Muscle layer of colon (tissue), 2 donors: Measurements from ENCODE around the gene SDHA.
"Not testable (repeated sequence)": the region's sequence is repeated elsewhere in the genome, so short reads cannot be mapped to it uniquely, and the experiment has no call there.

Source experiments
- H3K27ac ChIP-seq: one replicate; pipeline ENCODE4 v1.7.0; 2013; ENCODE audit warnings: low read depth, mild to moderate bottlenecking, low read length, moderate library complexity
- H3K27me3 ChIP-seq, 2 donors: one replicate each; pipeline ENCODE4 v1.7.0; 2013; ENCODE audit warnings: low read length in 2 of 2, mild to moderate bottlenecking in 2 of 2; ENCODE audit not compliant: insufficient read depth in 2 of 2, control insufficient read depth in 1 of 2
- H3K36me3 ChIP-seq: one replicate; pipeline ENCODE4 v1.7.0; 2013; ENCODE audit warnings: mild to moderate bottlenecking, low read length; ENCODE audit not compliant: insufficient read depth
- H3K4me1 ChIP-seq: one replicate; pipeline ENCODE4 v1.7.0; 2013; ENCODE audit warnings: mild to moderate bottlenecking, low read length; ENCODE audit not compliant: insufficient read depth
- H3K4me3 ChIP-seq, 2 donors: one replicate each; pipeline ENCODE4 v1.7.0; 2013; ENCODE audit warnings: low read length in 2 of 2, low read depth in 1 of 2, mild to moderate bottlenecking in 1 of 2, moderate library complexity in 1 of 2
- H3K9ac ChIP-seq: one replicate; pipeline ENCODE4 v1.7.0; 2013; ENCODE audit warnings: low read length
- H3K9me3 ChIP-seq: one replicate; pipeline ENCODE4 v1.7.0; 2013; ENCODE audit warnings: mild to moderate bottlenecking, low read length
- donor health status: abdominal sarcoma.
- donor health status: Adenocarcinoma of cecum.

The SDHA gene

GRCh38 chr5:298737-299125 is 80.6 kb downstream of the SDHA start:
- no peaks in the 10 kb centered on the region for H3K36me3 ChIP-seq
- H3K27me3 ChIP-seq, result no peaks in the 10 kb centered on the region
- no peak overlapping the region for H3K4me3 ChIP-seq
- no peak overlapping the region for H3K27ac ChIP-seq
- H3K9me3 ChIP-seq, result no peaks in the 10 kb centered on the region
- H3K4me1 ChIP-seq, result no peaks in the 10 kb centered on the region
- no peak overlapping the region for H3K9ac ChIP-seq

- not testable (repeated sequence) for H3K4me3 ChIP-seq, H3K4me1 ChIP-seq, H3K27ac ChIP-seq, H3K27me3 ChIP-seq, H3K9me3 ChIP-seq, H3K36me3 ChIP-seq, H3K9ac ChIP-seq
Observed at GRCh38 chr5:299921-300320, 81.8 kb downstream of the SDHA start.

GRCh38 chr5:300691-301435 is 82.7 kb downstream of the SDHA start:
- not testable (repeated sequence) for H3K27ac ChIP-seq, H3K27me3 ChIP-seq, H3K4me1 ChIP-seq, H3K36me3 ChIP-seq, H3K4me3 ChIP-seq, H3K9ac ChIP-seq, H3K9me3 ChIP-seq

GRCh38 chr5:302416-302815 is 84.3 kb downstream of the SDHA start:
- not testable (repeated sequence) for H3K4me1 ChIP-seq, H3K9ac ChIP-seq, H3K27ac ChIP-seq, H3K4me3 ChIP-seq, H3K27me3 ChIP-seq, H3K9me3 ChIP-seq
- peaks cover 13% of the 10 kb centered on the region for H3K36me3 ChIP-seq

GRCh38 chr5:302966-303365 is 84.8 kb downstream of the SDHA start:
- no peak overlapping the region for H3K9ac ChIP-seq
- no peak overlapping the region for H3K4me3 ChIP-seq
- no peak overlapping the region for H3K27ac ChIP-seq
- H3K36me3 ChIP-seq, result peaks cover 13% of the 10 kb centered on the region
- no peaks in the 10 kb centered on the region for H3K9me3 ChIP-seq
- H3K27me3 ChIP-seq, result no peaks in the 10 kb centered on the region
- H3K4me1 ChIP-seq, result no peaks in the 10 kb centered on the region

GRCh38 chr5:303741-304140 is 85.6 kb downstream of the SDHA start:
- not testable (repeated sequence) for H3K4me3 ChIP-seq, H3K27me3 ChIP-seq, H3K27ac ChIP-seq, H3K9ac ChIP-seq, H3K9me3 ChIP-seq, H3K4me1 ChIP-seq
- peaks cover 13% of the 10 kb centered on the region for H3K36me3 ChIP-seq

- no peaks in the 10 kb centered on the region for H3K27me3 ChIP-seq
- peaks cover 13% of the 10 kb centered on the region for H3K36me3 ChIP-seq
- no peaks in the 10 kb centered on the region for H3K4me1 ChIP-seq
- no peak overlapping the region for H3K4me3 ChIP-seq
- no peak overlapping the region for H3K27ac ChIP-seq
- H3K9me3 ChIP-seq, result no peaks in the 10 kb centered on the region
- no peak overlapping the region for H3K9ac ChIP-seq
Observed at GRCh38 chr5:305050-305449, 86.9 kb downstream of the SDHA start.

- Histone ChIP-seq H3K4me3 (no peak overlapping the region), H3K36me3 (peaks cover 13% of the 10 kb centered on the region), H3K27me3 (no peaks in the 10 kb centered on the region), H3K9ac (no peak overlapping the region), H3K9me3 (no peaks in the 10 kb centered on the region), H3K4me1 (no peaks in the 10 kb centered on the region), H3K27ac (no peak overlapping the region)
Observed at GRCh38 chr5:305459-305858, 87.3 kb downstream of the SDHA start.

- no peaks in the 10 kb centered on the region for H3K27me3 ChIP-seq
- H3K27ac ChIP-seq, result no peak overlapping the region
- H3K9me3 ChIP-seq, result no peaks in the 10 kb centered on the region
- H3K9ac ChIP-seq, result no peak overlapping the region
- H3K36me3 ChIP-seq, result peaks cover 13% of the 10 kb centered on the region
- H3K4me1 ChIP-seq, result no peaks in the 10 kb centered on the region
- no peak overlapping the region for H3K4me3 ChIP-seq
Observed at GRCh38 chr5:306011-306805, 88.1 kb downstream of the SDHA start.
